ENCODE measurements around the gene SCAMP2.
A peak's percentile ranks its signal among the peaks of the same experiment; 100 is the strongest.
"Not testable (repeated sequence)": the region's sequence is repeated elsewhere in the genome, so short reads cannot be mapped to it uniquely, and the experiment has no call there.

The SCAMP2 gene

DNA sequence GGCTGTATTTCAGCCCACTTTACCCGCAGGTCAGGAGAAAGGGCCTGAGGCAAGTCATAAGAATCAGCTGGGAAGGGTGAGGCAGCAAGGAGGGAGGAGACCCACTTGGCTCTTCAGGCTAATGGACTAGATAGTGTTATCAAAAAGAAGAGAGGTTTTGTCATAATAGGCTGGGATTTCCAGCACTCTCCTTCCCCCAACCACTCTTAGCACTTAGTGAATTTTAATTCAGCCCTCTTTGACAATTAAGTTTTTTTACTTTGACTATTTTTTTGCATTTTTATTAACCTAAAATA lies 17.4 kb upstream of the SCAMP2 start:
- no peak for DNase-seq (ENCODE audit: low read depth in 2 of 2)

DNA sequence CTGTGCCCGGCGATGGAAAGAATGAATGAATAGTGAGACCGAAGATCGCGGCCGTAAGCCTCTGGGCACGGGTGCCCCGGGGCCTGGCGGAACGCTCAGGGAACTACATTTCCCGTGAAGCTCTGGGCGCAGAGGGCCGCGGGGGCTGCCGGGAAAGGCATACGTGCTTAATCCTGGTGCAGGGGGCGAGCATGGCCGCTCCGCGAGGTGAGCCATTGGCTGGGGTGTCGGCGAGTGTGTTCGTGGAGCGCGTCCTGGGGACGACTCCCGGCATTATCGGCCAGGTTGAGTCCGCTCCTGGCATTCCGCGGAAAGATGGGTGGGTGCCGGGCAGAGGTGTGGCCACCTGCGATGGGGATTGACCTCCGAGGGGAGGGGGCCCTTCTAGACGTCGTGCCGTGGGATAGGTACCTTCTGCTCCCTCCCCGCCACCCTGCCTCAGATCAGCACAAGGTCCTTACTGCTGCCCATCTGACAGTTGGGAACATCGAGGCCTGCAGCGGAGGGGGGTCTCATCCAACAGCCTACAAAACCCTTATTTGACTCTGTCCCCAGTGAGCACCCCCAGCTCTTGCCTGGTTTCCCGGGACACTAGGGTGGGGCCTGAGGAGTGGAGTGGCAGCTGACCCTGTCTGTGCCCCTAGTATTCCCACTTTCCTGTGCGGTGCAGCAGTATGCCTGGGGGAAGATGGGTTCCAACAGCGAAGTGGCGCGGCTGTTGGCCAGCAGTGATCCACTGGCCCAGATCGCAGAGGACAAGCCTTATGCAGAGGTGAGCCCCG lies 16.9 kb upstream of the SCAMP2 start, which contains the start of gene MPI:
Gene MPI (plus strand): TSS at position 160 of the 782 bp plus-strand sequence. CDS start 32 bp downstream, at position 192.
- peak; percentile 64 to 73 for DNase-seq (ENCODE audit: low read depth in 2 of 2)

DNA sequence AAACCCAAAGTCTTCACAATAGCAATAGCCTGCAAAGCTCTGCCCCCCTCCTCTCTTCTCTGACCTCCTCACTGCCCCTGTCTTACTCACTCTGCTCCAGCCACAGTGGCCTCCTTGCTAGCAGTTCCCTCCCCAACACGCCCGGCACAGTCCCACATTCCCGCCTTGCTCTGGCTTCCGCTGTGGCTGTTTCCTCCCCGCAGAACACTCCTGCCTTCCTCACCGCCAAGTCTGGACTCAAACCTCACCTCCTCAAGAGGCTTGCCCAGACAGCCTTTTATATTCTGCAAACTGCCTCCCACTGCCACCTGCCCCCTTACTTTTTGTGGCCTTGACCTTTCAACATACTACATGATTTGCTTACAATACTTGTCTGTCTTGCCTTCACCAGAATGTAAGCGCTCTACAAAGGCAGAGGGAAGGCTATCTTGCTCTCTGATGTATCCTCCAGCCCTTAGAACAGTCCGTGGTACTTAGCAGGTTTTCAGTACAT lies 16.3 kb upstream of the SCAMP2 start:
- DNase-seq (ENCODE audit: low read depth in 2 of 2) = no peak

DNA sequence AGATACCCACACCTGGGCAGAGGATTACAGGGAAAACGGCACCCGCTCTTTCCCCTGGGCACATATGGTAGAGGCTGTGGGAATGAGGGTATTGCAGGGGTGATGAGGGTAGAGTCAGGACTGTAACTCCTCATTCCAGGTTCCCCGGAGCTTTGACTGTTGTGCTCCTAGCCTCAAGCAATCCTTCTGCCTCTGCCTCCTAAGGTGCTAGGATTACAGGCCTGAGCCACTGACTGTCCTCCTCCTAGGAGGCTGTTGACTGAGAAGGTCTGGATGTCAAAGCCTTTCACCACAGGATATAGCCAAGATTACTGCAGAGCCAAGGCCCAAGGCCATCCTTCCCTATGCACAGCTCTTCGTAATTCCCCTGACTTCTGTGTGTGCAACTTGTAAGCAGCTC lies 15.6 kb upstream of the SCAMP2 start:
- DNase-seq (ENCODE audit: low read depth in 2 of 2) = no peak

DNA sequence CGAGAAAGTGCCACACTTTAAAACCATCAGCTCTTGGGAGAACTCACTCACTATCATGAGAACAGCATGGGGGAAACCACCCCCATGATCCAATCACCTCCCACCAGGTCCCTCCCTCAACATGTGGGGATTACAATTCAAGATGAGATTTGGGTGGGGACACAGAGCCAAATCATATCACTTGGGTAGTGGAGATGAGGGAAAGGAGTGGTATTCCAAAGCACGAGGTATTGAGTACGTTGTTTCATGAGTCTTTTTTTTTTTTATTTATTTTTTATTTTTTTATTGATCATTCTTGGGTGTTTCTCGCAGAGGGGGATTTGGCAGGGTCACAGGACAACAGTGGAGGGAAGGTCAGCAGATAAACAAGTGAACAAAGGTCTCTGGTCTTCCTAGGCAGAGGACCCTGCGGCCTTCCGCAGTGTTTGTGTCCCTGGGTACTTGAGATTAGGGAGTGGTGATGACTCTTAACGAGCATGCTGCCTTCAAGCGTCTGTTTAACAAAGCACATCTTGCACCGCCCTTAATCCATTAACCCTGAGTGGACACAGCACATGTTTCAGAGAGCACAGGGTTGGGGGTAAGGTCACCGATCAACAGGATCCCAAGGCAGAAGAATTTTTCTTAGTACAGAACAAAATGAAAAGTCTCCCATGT lies 14.5 kb upstream of the SCAMP2 start:
- DNase-seq (ENCODE audit: low read depth in 2 of 2) = not testable (repeated sequence)

DNA sequence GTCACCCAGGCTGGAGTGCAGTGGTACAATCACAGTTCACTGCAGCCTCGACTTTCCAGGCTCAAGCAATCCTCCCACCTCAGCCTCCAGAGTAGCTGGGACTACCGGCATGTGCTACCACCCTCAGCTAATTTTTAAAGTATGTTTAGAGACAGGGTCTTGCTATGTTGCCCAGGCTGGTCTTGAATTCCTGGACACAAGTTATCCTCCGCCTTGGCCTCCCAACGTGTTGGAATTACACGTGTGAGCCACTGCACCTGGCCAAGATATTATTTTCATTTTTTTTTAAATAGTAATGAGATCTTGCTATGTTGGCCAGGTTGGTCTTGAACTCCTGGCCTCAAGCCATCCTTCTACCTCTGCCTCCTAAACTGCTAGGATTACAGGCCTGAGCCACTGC lies 12.3 kb upstream of the SCAMP2 start:
- DNase-seq (ENCODE audit: low read depth in 2 of 2) = no peak

DNA sequence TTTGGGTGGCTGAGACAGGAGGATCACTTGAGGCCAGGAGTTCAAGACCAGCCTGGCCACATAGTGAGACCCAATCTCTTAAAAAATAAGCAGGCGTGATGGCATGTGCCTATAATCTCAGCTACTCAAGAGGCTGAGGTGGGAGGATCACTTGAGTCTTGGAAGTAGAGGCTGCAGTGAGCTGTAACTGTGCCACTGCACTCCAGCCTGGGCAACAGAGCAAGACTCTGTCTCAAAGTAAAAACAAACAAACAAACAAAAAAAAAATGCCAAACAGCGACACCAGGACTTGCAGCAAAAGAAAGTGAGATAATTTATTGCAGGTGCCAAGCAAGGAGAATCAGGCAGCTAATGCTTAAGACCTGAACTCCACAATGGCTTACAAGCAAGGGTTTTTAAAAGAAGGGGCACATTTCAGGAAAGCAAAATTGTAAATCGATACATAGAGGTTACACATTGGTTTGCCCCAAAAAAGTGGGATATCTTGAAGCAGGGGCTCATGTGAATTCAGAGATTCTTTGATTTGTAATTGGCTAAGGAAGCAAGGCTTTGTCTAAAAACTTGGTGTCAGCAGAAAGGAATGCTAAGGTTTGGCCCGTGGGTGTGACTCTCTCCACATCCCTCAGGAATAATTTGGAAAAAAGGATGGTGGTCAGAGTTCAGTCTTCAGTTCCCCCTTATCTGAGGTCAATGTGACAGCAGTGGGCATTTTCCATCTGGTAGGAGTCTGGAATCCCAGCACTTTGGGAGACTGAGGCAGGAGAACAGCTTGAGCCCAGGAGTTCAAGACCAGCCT lies 11.5 kb upstream of the SCAMP2 start:
- DNase-seq (ENCODE audit: low read depth in 2 of 2) = no peak

DNA sequence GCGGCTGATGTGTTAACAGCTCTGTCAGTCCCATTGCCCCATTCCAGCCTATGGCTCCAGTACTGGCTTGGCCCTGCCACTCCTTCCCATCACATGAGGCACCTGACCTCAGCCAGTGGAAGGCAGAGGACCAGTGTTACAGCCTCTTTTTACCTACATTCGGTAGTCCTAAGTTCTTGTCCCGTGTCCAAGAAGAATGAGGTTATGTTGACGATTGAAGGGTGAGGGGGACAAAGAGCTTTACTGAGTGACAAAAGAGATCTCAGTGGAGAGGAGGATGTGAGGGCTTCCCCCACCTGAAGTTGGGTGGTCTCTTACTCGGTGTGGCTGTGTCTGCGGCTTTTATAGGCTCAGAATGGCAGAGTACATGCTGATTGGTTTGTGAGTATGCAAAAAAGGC lies 9.4 kb upstream of the SCAMP2 start:
- no peak for DNase-seq (ENCODE audit: low read depth in 2 of 2)

DNA sequence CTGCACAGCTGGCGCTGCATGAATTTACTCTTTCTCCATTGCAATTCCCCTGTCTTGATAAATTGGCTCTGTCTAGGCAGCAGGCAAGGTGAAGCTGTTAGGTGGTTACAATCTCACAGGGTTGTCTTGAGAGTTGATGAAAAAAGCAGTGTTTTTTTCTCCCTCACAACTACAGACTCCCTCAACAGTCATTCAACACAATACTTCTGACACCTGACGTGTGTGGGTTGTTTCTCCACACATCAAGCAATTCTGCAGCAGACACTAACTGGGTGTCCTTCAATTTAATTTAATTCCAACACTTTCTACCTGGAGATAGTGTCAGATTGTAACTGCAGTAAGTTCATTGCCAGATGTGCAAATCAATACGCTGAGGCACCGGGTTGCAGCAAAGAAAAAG lies 5.1 kb upstream of the SCAMP2 start:
- no peak for DNase-seq (ENCODE audit: low read depth in 2 of 2)

DNA sequence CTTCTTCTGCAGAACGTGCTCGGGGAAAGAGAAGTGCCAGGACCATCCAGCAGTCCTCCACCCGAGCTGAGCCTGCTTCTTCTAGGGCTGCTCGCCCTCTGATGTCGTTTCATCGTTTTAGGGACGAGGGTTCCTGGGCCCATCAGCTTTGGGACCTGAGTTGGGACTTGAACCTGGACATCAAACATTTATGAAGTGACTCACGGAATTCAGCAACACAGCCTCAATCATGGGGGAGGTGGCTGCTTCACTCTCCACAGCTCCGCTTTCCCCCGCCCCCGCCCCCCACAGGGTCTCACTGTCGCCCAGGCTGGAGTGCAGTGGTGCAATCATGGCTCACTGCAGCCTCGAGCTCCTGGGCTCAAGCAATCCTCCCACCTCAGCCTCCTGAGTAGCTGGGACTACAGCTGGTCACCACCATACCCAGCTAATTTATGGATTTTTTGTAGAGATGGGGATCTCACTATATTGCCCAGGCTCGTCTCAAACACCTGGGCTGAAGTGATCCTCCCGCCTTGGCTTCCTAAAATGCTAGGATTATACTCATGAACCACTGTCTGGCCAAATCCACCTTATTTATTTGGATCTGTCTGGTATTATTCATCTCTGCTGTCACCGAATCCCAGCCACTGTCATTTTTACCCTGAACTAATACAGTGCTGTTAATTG lies 725 bp upstream of the SCAMP2 start:
- DNase-seq (ENCODE audit: low read depth in 2 of 2) = no peak

DNA sequence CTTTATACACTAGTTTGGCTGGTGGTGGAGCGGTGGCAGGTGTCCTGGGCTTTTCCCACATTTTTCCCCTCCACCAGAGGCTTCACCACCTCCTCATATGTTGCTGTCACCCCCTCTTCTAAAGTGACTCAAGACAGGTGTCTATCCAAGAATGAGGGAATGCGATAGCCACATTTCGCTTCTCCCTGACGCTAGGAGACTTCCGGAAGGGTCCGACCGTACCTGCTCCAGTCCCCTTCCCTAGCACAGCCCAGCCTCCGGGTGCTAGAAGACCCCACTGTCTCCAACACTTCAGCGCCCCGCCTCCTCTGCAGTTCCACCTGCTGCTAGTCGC lies 496 bp downstream of the SCAMP2 start:
- DNase-seq (ENCODE audit: low read depth in 2 of 2) = no peak

DNA sequence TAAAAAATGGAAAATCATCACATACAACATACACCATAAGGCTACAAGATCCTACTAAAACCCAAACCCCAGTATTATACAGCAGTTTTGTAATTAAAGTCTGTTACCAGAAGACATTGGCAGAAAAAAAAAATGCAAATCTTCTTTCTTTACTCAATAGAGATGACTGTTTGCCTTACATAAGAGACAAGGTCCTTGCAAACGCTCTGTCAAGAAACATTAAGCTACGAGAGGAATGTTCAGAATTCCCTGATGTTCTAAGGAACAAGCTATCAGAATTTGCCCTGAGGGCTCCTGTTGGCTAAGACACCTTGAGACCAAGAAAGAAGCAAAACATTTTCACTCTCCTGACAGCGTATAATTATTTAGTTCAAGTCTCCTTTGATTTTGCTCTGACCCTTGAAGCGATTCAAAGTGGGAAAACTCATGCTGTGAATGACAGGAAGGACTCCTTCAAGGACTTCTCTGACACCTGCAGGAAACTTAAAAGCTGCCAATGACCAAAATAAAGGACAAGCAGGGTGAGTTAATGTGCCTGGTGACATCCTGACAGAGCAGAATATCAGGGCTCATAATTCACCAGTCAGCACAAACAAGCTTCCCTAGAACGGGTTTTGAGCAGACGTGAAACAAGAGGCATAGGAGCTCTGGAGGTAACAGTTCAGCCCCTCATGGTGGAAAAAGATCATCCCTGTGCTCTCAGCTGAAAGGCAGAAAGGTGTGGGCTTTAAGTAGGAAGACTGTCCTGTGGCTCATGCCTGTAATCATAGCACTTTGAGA lies 2.5 kb downstream of the SCAMP2 start:
- DNase-seq (ENCODE audit: low read depth in 2 of 2) = no peak

DNA sequence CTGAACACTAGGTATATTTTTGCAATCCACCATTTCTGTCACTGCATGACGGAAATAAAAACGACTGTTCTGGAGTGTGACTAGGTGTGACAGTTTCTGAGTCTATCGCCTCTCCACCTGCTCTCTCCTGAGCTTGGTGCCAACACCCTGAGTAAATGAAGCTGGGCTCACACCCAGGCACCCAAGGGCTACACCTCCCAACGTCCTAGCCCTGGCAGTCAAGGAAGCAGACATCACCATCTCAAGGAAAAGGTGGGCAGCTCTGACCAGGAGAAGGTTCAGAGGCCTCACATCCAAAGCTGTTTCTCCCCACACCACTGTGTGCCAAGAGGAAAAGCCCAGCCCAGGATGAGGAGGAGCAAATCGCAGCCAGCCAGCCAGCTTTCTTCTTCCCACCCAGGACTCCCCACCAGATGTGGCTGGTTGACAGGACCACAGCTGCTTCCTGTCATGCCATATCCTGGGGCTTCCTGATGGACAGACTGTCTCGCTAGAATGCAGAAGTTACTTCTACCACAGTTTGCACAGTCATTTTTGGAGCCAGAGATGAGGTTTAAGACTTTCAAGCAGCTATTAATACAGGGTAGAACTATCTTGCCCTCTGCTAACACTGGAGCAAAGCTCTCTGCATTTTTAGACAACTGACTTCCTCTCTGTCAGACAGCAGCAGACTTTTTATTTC lies 3.3 kb downstream of the SCAMP2 start:
- no peak for DNase-seq (ENCODE audit: low read depth in 2 of 2)

DNA sequence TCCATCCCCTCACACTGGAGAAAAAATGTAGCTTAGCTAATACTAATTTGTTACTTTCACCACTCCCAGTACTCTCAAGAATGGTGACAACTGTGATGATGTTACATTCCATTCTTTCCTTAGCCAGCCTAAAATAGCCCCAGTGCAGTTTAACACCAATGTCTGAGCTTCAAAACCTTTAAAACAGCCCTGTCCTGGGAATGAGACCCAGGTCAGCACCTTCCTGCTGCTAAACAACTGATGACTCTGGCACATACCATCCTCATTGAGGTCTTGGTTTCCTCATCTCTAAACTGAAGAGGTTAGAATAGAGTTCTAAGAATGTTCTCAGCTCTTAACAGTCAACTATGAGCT lies 3.8 kb downstream of the SCAMP2 start:
- no peak for DNase-seq (ENCODE audit: low read depth in 2 of 2)

DNA sequence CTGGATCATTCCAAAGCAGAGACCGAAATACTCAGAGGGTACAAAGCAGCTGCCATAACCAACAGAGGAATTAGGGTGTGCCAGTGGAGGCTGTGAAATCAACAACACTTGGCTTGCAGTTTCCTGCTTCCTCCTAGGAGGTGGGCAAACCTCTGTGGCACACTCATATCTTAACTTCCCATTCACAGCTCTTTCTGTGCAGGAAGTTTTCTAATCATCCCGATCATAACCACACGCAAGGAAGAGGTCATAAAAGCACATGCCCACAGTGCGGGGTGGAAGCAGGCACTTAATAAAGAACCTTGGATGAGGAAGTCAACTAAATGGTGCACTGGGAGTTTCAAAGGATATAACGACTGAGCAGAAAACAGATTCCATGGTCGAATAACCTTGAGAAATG lies 5.1 kb downstream of the SCAMP2 start:
- no peak for DNase-seq (ENCODE audit: low read depth in 2 of 2)

DNA sequence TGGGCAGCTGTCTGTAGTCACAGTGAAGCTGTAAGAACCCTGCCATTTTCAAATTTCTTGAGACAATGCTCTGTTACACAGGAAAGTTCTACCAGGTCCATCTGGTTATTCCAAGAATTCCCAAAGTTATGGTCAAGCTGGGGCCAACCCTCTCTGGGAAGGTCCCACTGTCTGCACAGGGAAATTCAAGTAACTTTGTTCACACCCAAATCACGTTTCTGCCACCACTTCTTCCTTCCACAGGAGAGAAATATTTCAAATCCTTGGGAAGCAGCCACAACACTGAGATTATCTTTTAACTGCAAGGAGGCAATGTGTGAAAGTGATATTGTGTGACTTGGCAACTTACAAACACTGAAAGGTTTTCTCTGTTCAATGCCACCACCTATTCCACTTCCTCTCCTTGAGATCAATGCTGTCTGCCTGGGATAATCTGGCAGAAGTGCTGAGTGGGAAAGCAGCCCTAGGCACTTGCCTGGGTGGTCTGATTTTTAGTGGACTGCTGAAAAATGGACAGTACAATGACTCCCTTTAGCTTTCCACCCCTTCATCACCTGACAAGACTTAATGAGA lies 5.6 kb downstream of the SCAMP2 start:
- no peak for DNase-seq (ENCODE audit: low read depth in 2 of 2)

DNA sequence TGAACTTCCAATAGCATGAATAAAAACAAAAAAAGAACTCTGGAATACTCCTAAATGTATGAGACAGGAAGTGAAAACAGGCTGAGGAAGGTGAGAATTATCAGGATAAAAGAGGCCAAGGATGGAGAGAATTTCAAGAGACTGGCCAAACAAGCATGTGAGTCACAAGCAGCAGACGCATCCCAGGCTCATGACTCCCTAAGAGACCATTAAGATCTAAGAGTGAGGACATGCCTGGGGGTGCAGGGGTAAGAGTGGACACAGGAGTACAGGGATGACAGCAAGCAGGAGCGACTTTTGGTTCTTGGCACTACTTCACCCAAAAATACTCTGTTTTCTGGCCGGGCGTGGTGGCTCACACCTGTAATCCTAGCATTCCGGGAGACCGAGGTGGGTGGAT lies 7.1 kb downstream of the SCAMP2 start:
- DNase-seq (ENCODE audit: low read depth in 2 of 2) = no peak

DNA sequence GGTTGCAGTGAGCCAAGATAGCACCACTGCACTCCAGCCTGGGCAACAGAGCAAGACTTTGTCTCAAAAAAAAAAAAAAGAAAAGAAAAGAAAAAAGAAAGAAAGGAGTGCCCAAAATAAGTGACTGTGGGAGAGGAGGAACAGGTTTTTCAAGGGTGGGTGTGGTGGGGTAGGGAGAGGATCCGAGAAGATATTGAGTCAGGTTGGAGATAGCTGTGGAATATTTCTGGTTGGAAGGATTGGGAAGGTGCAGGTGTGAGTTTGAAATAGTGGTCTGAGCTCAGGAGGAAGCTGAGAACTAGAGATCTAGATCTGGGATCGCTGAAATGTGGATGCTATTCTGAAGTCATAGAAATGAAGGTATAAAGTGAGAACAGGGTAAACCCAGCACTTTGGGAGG lies 7.8 kb downstream of the SCAMP2 start:
- DNase-seq (ENCODE audit: low read depth in 2 of 2) = no peak

DNA sequence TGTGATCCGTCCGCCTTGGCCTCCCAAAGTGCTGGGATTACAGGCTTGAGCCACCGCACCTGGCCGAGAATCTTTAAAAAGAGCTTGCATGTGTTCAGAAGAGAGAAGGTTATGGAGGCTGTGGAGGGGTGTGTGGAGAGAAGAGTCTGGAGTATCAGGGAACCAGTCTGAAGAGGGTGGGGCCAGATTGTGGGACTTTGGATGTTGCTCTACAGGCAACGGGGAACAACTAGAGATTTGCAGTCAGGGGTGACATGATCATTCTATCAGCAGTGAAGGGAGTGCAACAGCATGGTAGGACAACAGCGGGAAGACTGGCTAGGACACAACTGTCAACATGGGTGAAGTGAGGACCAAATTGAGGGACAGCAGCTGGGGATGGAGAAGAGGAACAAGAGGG lies 8.9 kb downstream of the SCAMP2 start:
- DNase-seq (ENCODE audit: low read depth in 2 of 2) = no peak

DNA sequence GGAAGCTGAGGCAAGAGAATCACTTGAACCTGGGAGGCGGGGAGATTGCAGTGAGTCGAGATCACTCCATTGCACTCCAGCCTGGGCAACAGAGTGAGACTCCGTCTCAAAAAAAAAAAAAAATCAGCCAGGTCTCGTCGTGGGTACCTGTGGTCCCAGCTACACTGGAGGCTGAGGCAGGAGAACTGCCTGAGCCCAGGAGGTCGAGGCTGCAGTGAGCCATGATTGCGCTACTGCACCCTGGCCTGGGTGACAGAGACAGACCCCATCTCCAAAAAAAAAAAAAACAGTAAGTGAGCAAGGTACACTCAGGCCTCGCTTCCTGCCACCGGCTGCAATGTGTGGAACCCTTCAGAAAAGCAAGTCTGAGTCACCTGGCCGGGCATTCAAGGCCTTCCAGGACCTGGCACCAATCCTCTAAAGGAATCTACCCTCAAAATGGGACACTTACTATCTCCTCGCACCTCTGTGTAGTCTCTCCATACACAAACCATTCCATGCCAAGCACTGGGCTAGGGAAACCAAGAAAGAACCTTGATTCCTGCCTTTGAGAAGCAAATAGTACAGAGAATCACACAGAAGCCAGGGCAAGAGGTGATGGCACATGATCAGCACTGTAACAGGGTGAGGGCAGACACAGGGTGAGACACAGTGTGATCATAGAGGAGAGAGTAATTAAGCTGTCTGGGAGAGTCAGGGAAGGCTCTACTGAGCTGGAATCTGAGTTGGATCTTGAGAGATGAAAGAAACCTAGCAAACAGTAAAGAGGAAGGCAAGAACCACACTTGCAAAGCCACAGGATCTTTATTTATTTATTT lies 9.7 kb downstream of the SCAMP2 start:
- DNase-seq (ENCODE audit: low read depth in 2 of 2) = no peak
